Nephron progenitor cell (in vitro differentiated cells): ENCODE results near the gene TMEM240.
"Not testable (repeated sequence)": the region's sequence is repeated elsewhere in the genome, so short reads cannot be mapped to it uniquely, and the experiment has no call there.

ENCODE experiments used
- DNase-seq: peaks from one replicate; pipeline ENCODE4 v3.0.0; 2021
- H3K27ac Mint-ChIP-seq: 2 replicates; pipeline ENCODE4 v1.8.0; 2021; ENCODE audit warnings: mild to moderate bottlenecking, moderate library complexity, mixed read lengths
- H3K27me3 Mint-ChIP-seq: 2 replicates; pipeline ENCODE4 v1.8.0; 2021; ENCODE audit warnings: mild to moderate bottlenecking, low read depth, mixed read lengths; ENCODE audit not compliant: poor library complexity
- H3K36me3 Mint-ChIP-seq: 2 replicates; pipeline ENCODE4 v1.8.0; 2021; ENCODE audit warnings: low read depth, mixed read lengths
- H3K4me1 Mint-ChIP-seq: 2 replicates; pipeline ENCODE4 v1.8.0; 2021; ENCODE audit warnings: mixed read lengths
- H3K4me3 Mint-ChIP-seq: 2 replicates; pipeline ENCODE4 v1.8.0; 2021; ENCODE audit warnings: mild to moderate bottlenecking, moderate library complexity, mixed read lengths
- H3K9me3 Mint-ChIP-seq: 2 replicates; pipeline ENCODE4 v1.8.0; 2021; ENCODE audit warnings: mild to moderate bottlenecking, moderate library complexity, mixed read lengths
- CTCF ChIP-seq: fragments of 200-600 bp; sonication (generic); IDR thresholded peaks from 2 replicates; pipeline ENCODE4 v1.5.0; 2021; ENCODE audit warnings: antibody characterized with exemption

TMEM240 gene

DNA sequence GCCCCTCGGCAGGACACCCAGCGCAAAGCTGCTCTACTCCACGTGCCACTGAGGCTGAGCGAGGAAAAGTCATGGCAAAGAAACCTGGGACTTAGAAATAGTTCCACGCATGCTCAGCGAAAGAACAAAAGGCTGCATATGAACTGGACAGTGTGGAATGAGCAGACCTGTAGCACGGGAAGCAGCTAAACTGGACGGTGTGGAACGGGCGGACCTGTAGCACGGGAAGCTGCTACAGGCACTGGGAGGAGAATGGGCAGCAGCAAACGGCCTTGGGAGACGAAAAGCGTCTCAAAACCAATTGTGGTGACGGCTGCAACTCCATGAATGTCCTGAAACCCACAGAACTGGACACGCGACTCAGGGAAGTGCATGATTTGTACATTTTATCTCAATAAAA is 18.6 kb upstream of the TMEM240 start:
- DNase-seq, result no peak
- Mint-ChIP-seq H3K27me3 (no peaks in the 10 kb centered on the region), H3K27ac (peak overlapping the region; percentile 90), H3K9me3 (no peaks in the 10 kb centered on the region), H3K4me3 (no peak overlapping the region), H3K36me3 (peaks cover 28% of the 10 kb centered on the region), H3K4me1 (peaks cover 32% of the 10 kb centered on the region)
- TF ChIP-seq CTCF, result no peak

DNA sequence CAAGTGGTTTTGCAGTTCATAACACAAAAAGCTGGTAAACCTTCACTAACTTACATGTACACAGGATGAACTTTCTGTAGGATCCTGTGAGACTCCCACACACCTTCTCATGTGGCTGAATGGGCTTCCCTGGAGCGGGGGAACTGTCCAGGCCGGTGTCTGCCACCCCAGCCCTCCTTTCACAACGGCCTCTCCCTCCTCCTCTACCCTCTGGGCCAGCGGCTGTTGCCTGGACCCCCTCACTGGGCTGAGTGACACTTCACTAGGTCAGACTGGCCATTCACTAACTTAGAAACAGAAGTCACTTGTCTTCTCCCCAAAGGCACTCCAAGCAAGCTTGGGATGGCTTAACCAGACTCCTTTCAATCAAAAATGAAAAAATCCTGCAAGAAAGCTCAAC is 18.2 kb upstream of the TMEM240 start:
- Mint-ChIP-seq H3K4me1 (peaks cover 31% of the 10 kb centered on the region), H3K27ac (peak overlapping the region; percentile 90), H3K36me3 (peaks cover 23% of the 10 kb centered on the region), H3K9me3 (no peaks in the 10 kb centered on the region), H3K27me3 (no peaks in the 10 kb centered on the region), H3K4me3 (no peak overlapping the region)
- no peak for DNase-seq
- no peak for TF ChIP-seq CTCF

DNA sequence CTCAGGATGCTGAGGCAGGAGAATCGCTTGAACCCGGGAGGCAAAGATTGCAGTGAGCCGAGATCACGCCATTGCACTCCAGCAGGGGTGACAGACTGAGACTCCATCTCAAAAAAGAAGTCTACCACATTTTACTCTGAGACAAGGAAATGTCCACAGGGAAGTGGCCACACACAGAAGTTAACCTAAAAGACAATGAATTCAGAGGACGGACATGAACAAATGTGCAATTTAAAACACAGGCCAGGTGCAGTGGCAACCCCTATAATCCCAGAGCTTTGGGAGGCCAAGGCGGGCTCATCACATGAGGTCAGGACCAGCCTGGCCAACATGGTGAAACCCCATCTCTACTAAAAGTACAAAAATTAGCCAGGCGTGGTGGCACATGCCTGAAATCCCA is 17.3 kb upstream of the TMEM240 start:
- not testable (repeated sequence) for H3K9me3 Mint-ChIP-seq, H3K27me3 Mint-ChIP-seq, H3K27ac Mint-ChIP-seq, DNase-seq, H3K4me3 Mint-ChIP-seq
- peaks cover 32% of the 10 kb centered on the region for H3K4me1 Mint-ChIP-seq
- H3K36me3 Mint-ChIP-seq, result peaks cover 18% of the 10 kb centered on the region

- Mint-ChIP-seq H3K4me1 (peaks cover 33% of the 10 kb centered on the region), H3K36me3 (peaks cover 12% of the 10 kb centered on the region)
- DNase-seq, H3K27me3 Mint-ChIP-seq, H3K27ac Mint-ChIP-seq, H3K4me3 Mint-ChIP-seq, H3K9me3 Mint-ChIP-seq: not testable (repeated sequence)
Observed at GRCh38 chr1:1556961-1557360, 16.5 kb upstream of the TMEM240 start.

DNA sequence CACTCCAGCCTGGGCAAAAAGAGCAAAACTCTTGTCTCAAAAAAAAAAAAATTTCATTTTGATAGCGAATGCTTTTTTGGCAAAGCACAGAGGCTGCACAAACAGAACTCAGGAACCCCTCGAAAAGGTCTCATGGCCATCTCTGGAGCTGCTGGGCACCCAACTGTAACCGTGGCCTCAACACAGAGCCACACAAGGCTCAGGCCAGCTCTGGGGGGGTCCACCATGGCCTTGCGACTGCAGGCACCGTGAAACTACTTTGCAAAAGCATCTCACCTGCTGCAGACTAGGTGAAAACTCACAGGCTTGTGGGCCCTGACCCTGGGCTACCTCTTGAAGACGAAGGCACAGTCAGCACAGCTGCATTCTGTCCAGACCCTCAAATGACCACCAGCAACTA is 16.1 kb upstream of the TMEM240 start:
- no peak for DNase-seq
- no peak overlapping the region for H3K27ac Mint-ChIP-seq
- H3K4me1 Mint-ChIP-seq, result peaks cover 38% of the 10 kb centered on the region
- H3K27me3 Mint-ChIP-seq, result no peaks in the 10 kb centered on the region
- TF ChIP-seq CTCF, result no peak
- no peak overlapping the region for H3K4me3 Mint-ChIP-seq
- H3K9me3 Mint-ChIP-seq, result no peaks in the 10 kb centered on the region
- H3K36me3 Mint-ChIP-seq, result peaks cover 7% of the 10 kb centered on the region

GRCh38 chr1:1554926-1555915 is 14.8 kb upstream of the TMEM240 start:
- peaks cover 4% of the 10 kb centered on the region for H3K36me3 Mint-ChIP-seq
- TF ChIP-seq CTCF, result no peak
- peak; percentile 43 for DNase-seq
- H3K27ac Mint-ChIP-seq, result peak overlapping the region; percentile 99
- no peaks in the 10 kb centered on the region for H3K9me3 Mint-ChIP-seq
- no peaks in the 10 kb centered on the region for H3K27me3 Mint-ChIP-seq
- H3K4me3 Mint-ChIP-seq, result peak overlapping the region; percentile 37
- peaks cover 39% of the 10 kb centered on the region for H3K4me1 Mint-ChIP-seq

DNA sequence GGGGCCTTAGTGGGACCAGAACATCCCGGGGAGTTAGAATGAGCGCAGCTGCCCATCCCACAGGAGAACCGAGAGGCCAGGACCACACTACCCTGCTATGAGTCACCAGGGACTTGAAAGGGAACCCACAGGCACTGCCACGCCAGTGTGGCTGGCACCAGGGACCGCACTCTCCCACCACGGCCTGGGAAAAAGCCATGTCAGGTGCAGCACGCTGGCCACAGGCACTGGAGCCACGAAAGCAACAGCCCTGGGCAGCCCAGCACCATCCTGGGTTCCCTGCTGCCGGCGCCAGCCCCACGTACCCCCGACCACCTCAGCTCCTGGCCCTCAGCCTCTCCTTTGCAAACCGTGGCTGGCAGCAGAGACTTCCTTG is 14.1 kb upstream of the TMEM240 start:
- TF ChIP-seq CTCF, result no peak
- Mint-ChIP-seq H3K27ac (peak overlapping the region; percentile 99), H3K4me1 (peaks cover 39% of the 10 kb centered on the region), H3K9me3 (no peaks in the 10 kb centered on the region), H3K36me3 (peaks cover 4% of the 10 kb centered on the region), H3K27me3 (no peaks in the 10 kb centered on the region), H3K4me3 (no peak overlapping the region)
- DNase-seq, result no peak
